Subcutaneous preadipocyte (primary cell): ENCODE measurements around the gene RBMY1F. TPM values are rescaled to one million over a fixed set of nuclear protein-coding genes. Genes with fewer than 3 reads are reported as not detected.

Experiments
- total RNA-seq: library from RNA; depleted of rRNA; stranded (reverse); fragments of >200 nt; gene quantifications from 2 replicates; pipeline ENCODE4 v1.2.3, GENCODE V29; 2012

Gene RBMY1F
- not detected in 2 replicates for total RNA-seq

DNA sequence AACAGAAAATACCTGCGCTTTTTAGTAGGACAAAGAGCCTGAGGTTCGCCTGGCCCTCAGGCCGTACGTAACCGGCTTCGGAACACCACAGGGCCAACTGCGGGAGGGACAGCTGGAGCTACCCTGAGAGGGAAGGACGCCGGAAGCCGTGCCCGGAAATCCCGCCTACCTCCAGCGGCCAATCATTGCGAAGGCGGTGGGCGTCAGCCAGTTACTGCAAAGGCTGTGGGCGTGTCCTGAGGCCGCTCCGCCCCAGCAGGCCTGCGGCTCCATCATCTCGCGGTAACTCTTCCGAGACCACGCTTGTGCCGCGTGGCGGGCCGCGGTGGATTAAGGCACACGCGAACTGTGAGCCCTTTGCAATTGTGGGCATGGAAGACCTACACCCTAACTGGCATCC, at the start of gene RBMY1F:
Gene RBMY1F (minus strand): TSS at position 101 of the 400 bp plus-strand sequence. CDS start 1,954 bp downstream, outside the sequence.

Other genes starting within 250 kb of the RBMY1F start
- gene RBMY1J, start 220.5 kb upstream of the RBMY1F start, total RNA-seq: not detected in 2 replicates